C4-2B (cell line): ENCODE results near the gene SYNDIG1.

Experiments
- ZFX ChIP-seq: fragments of 450-650 bp; IDR thresholded peaks from 2 replicates; pipeline ENCODE4 v1.6.1; 2017
- TF ChIP-seq, protein P1 (sequence below): fragments of 450-650 bp; conservative IDR thresholded peaks from 2 replicates; pipeline ENCODE4 v1.5.1; 2017; ENCODE audit warnings: mild to moderate bottlenecking

DNA sequence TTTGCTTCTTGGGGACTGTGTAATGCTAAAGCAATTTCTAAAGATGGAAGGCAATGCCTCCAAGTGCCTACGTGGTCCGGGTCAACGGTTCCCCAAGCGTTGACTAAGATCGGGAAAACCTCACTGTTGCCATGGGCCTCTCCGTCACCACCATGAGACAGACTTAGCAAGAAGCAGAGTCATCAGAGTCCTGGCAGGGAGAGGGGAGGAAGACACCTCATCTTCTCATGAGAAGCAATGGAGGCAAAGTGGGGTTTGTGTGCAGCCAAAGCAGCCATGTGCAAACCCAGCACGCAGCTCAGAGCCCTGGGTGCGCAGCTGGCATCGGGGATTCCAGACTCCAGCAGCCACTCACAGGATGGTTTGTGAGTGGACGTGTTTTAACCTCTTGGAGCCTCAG, 111.4 kb downstream of the SYNDIG1 start:
- TF ChIP-seq, protein P1, sequence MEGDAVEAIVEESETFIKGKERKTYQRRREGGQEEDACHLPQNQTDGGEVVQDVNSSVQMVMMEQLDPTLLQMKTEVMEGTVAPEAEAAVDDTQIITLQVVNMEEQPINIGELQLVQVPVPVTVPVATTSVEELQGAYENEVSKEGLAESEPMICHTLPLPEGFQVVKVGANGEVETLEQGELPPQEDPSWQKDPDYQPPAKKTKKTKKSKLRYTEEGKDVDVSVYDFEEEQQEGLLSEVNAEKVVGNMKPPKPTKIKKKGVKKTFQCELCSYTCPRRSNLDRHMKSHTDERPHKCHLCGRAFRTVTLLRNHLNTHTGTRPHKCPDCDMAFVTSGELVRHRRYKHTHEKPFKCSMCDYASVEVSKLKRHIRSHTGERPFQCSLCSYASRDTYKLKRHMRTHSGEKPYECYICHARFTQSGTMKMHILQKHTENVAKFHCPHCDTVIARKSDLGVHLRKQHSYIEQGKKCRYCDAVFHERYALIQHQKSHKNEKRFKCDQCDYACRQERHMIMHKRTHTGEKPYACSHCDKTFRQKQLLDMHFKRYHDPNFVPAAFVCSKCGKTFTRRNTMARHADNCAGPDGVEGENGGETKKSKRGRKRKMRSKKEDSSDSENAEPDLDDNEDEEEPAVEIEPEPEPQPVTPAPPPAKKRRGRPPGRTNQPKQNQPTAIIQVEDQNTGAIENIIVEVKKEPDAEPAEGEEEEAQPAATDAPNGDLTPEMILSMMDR: no peak
- no peak for TF ChIP-seq ZFX
